B cell (primary cell): ENCODE measurements around the gene ATP5ME. TPM values are rescaled to one million over a fixed set of nuclear protein-coding genes. Genes with fewer than 3 reads are reported as not detected.
"Not testable (repeated sequence)": the region's sequence is repeated elsewhere in the genome, so short reads cannot be mapped to it uniquely, and the experiment has no call there.

Experiments
- ATAC-seq: fragments of 200-7000 bp; cut with Tn5 transposase; one replicate; pipeline ENCODE4 v1.10.0; 2021; ENCODE audit warnings: low read depth, mild to moderate bottlenecking, moderate number of reproducible peaks, moderate library complexity
- CTCF ChIA-PET: fragments of 350-600 bp; sonication (Branson Sonifier 250); formaldehyde crosslinking; loops from one replicate; lab custom pipeline; 2021; ENCODE audit warnings: antibody characterized with exemption, inconsistent platforms; lab: Charles Lee
- POLR2A ChIA-PET: fragments of 350-600 bp; sonication (Branson Sonifier 250); formaldehyde crosslinking; loops from one replicate; lab custom pipeline; 2021; ENCODE audit warnings: antibody characterized with exemption; lab: Charles Lee
- DNase-seq: peaks from one replicate; pipeline ENCODE4 v3.0.0; 2013
- H2AFZ ChIP-seq: 2 replicates; pipeline ENCODE4 v1.6.1; 2012; ENCODE audit warnings: mild to moderate bottlenecking, low read depth, low read length; ENCODE audit not compliant: insufficient read depth, poor library complexity, severe bottlenecking
- H3K27ac ChIP-seq, 2 donors: 1 replicate in 1 of 2; 2 replicates in 1 of 2; pipeline ENCODE4 v1.5.1; 2012 to 2013; ENCODE audit warnings: low read length in 2 of 2, mild to moderate bottlenecking in 2 of 2, moderate library complexity in 1 of 2
- H3K27me3 ChIP-seq, 4 experiments: fragments of 200-600 bp in 1 of 4; sonication (generic) in 1 of 4; replicated peaks in 1 of 4; 1 replicate in 2 of 4; 2 replicates in 2 of 4; pipeline versions ENCODE4 v1.6.1 to v1.7.0; 2013 to 2016; ENCODE audit warnings: low read length in 3 of 4, mild to moderate bottlenecking in 2 of 4, mixed read lengths in 1 of 4, moderate library complexity in 1 of 4; ENCODE audit not compliant: insufficient read depth in 4 of 4, control insufficient read depth in 3 of 4; ENCODE audit errors: control extremely low read depth in 1 of 4
- H3K36me3 ChIP-seq, 2 experiments: replicated peaks in 1 of 2; 1 replicate in 1 of 2; 2 replicates in 1 of 2; pipeline versions ENCODE4 v1.6.1 to v1.7.1; 2013; ENCODE audit warnings: low read length in 1 of 2; ENCODE audit not compliant: insufficient read depth in 2 of 2, control insufficient read depth in 1 of 2; ENCODE audit errors: control extremely low read depth in 1 of 2, extremely low read depth in 1 of 2
- H3K4me1 ChIP-seq, 2 donors: fragments of 200-600 bp in 1 of 2; sonication (generic) in 1 of 2; 1 replicate in 1 of 2; 2 replicates in 1 of 2; pipeline versions ENCODE4 v1.5.1 to v1.6.1; 2013 to 2017; ENCODE audit warnings: low read length in 2 of 2; ENCODE audit not compliant: control insufficient read depth in 2 of 2, insufficient read depth in 2 of 2
- H3K4me2 ChIP-seq: replicated peaks from 2 replicates; pipeline ENCODE3; 2012; ENCODE audit warnings: mild to moderate bottlenecking, low read depth, low read length; ENCODE audit not compliant: poor library complexity, severe bottlenecking
- H3K4me3 ChIP-seq, 5 experiments: fragments of 200-600 bp in 1 of 5; sonication (generic) in 1 of 5; 1 replicate in 3 of 5; 2 replicates in 2 of 5; pipeline versions ENCODE4 v1.5.1 to v1.7.0; 2011 to 2016; ENCODE audit warnings: low read length in 4 of 5, mild to moderate bottlenecking in 4 of 5, low read depth in 2 of 5, control low read depth in 1 of 5, moderate library complexity in 1 of 5; ENCODE audit not compliant: insufficient read depth in 1 of 5; ENCODE audit errors: control extremely low read depth in 1 of 5, extremely low read depth in 1 of 5
- H3K79me2 ChIP-seq: fragments of 200-600 bp; sonication (generic); one replicate; pipeline ENCODE4 v1.6.0; 2016; ENCODE audit warnings: low read length; ENCODE audit not compliant: control insufficient read depth, insufficient read depth
- H3K9ac ChIP-seq: fragments of 200-600 bp; sonication (generic); 2 replicates; pipeline ENCODE4 v1.6.1; 2017; ENCODE audit warnings: mild to moderate bottlenecking, low read length, moderate library complexity
- H3K9me3 ChIP-seq, 3 donors: one replicate each; pipeline versions ENCODE4 v1.6.1 to v1.7.1; 2013; ENCODE audit warnings: low read length in 2 of 3; ENCODE audit not compliant: control insufficient read depth in 2 of 3, insufficient read depth in 1 of 3; ENCODE audit errors: control extremely low read depth in 1 of 3
- H4K20me1 ChIP-seq: 2 replicates; pipeline ENCODE4 v1.6.0; 2012; ENCODE audit warnings: mild to moderate bottlenecking, low read length; ENCODE audit not compliant: insufficient read depth, control insufficient read depth, poor library complexity, severe bottlenecking
- H3K27ac Mint-ChIP-seq: one replicate; pipeline ENCODE4 v1.8.0; 2021; ENCODE audit warnings: mixed read lengths
- H3K27me3 Mint-ChIP-seq: one replicate; pipeline ENCODE4 v1.8.0; 2021; ENCODE audit warnings: mixed read lengths
- H3K4me1 Mint-ChIP-seq: one replicate; pipeline ENCODE4 v1.8.0; 2021; ENCODE audit warnings: mixed read lengths
- H3K4me3 Mint-ChIP-seq: one replicate; pipeline ENCODE4 v1.8.0; 2021; ENCODE audit warnings: mixed read lengths
- H3K9me3 Mint-ChIP-seq: one replicate; pipeline ENCODE4 v1.8.0; 2022; ENCODE audit warnings: mixed read lengths; ENCODE audit not compliant: insufficient read depth
- CTCF ChIP-seq: fragments of 200-600 bp; IDR thresholded peaks from one replicate; pipeline ENCODE4 v1.8.0; 2022; ENCODE audit warnings: antibody characterized with exemption, mild to moderate bottlenecking
- EZH2 ChIP-seq: IDR thresholded peaks from 2 replicates; pipeline ENCODE4 v1.6.1; 2012; ENCODE audit warnings: borderline replicate concordance, low read depth, mild to moderate bottlenecking, moderate library complexity, low read length; ENCODE audit not compliant: insufficient read depth, poor library complexity, severe bottlenecking
- WGBS: methylation state at CpG from one replicate; pipeline ENCODE4 v1.1.5; 2013; ENCODE audit warnings: missing lambda C conversion rate; ENCODE audit not compliant: insufficient coverage; 5-methylcytosine and 5-hydroxymethylcytosine counted together
- intact Hi-C: fragments of 100-400 bp; cut with micrococcal nuclease; formaldehyde crosslinking; loops from one replicate; pipeline ENCODE4 v1.10.0; 2022
- polyA plus RNA-seq: library from polyadenylated mRNA; depleted of rRNA; stranded (reverse); fragments of >200 nt; gene quantifications from 2 replicates; pipeline ENCODE4 v1.2.3, GENCODE V29; 2012
- total RNA-seq, 2 donors: library from RNA; stranded (reverse); fragments of 120-200 nt in 1 of 2; gene quantifications; 1 replicate in 1 of 2; 2 replicates in 1 of 2; pipeline versions ENCODE4 v1.2.3 to v1.2.4, GENCODE V29; 2013 to 2022

The ATP5ME gene
- total and polyA plus RNA-seq, 2 donors (not counting 1 experiment from before 2014, with no cell fraction given) = 129 to 153 TPM

- Histone ChIP-seq H3K36me3 (no peaks in the 10 kb centered on the region), H3K27me3 (peaks cover 0 to 8% (median 1%) of the 10 kb centered on the region in 4 experiments), H2AFZ (no peak overlapping the region), H3K9me3 (peaks cover 0 to 30% (median 2%) of the 10 kb centered on the region in 3 donors), H3K79me2 (no peaks in the 10 kb centered on the region), H3K9ac (no peak overlapping the region), H3K27ac (no peak overlapping the region), H4K20me1 (no peaks in the 10 kb centered on the region), H3K4me2 (no peak overlapping the region), H3K4me3 (no peak overlapping the region), H3K4me1 (no peaks in the 10 kb centered on the region)
- Mint-ChIP-seq H3K9me3 (no peaks in the 10 kb centered on the region), H3K4me3 (no peak overlapping the region), H3K27me3 (peaks cover 16% of the 10 kb centered on the region), H3K27ac (no peak overlapping the region), H3K4me1 (no peaks in the 10 kb centered on the region)
- ATAC-seq (no peak), DNase-seq (no peak)
- TF ChIP-seq CTCF (no peak), EZH2 (no peak)
- intact Hi-C loops = no loop called here
- CTCF ChIA-PET = no interaction called here
- 70% methylated on average over 11 of the region's 13 CpGs for WGBS
- POLR2A ChIA-PET = no interaction called here
Measured at GRCh38 chr4:647481-647880, 26.6 kb downstream of the ATP5ME start.

- no peaks in the 10 kb centered on the region for H3K4me1 Mint-ChIP-seq
- ChIA-PET POLR2A (no interaction called here), CTCF (no interaction called here)
- no peak overlapping the region for H3K4me3 Mint-ChIP-seq
- Histone ChIP-seq H3K27me3 (peaks cover 0 to 8% (median 1%) of the 10 kb centered on the region in 4 experiments), H3K9me3 (peaks cover 0 to 39% (median 2%) of the 10 kb centered on the region in 3 donors), H3K36me3 (no peaks in the 10 kb centered on the region), H3K9ac (no peak overlapping the region), H3K4me2 (no peak overlapping the region), H3K4me1 (no peaks in the 10 kb centered on the region), H3K4me3 (no peak overlapping the region), H4K20me1 (no peaks in the 10 kb centered on the region), H3K79me2 (no peaks in the 10 kb centered on the region), H2AFZ (no peak overlapping the region), H3K27ac (no peak overlapping the region)
- TF ChIP-seq CTCF (no peak), EZH2 (no peak)
- DNase-seq = no peak
- H3K27ac Mint-ChIP-seq = no peak overlapping the region
- ATAC-seq = no peak
- H3K9me3 Mint-ChIP-seq = no peaks in the 10 kb centered on the region
- peaks cover 16% of the 10 kb centered on the region for H3K27me3 Mint-ChIP-seq
- intact Hi-C loops = no loop called here
- 75% methylated on average over 32 of the region's 32 CpGs for WGBS
Measured at GRCh38 chr4:646460-646859, 27.6 kb downstream of the ATP5ME start.

- H3K79me2 ChIP-seq, H3K4me3 ChIP-seq, H4K20me1 ChIP-seq, H3K27ac ChIP-seq, H3K27me3 ChIP-seq, H3K4me2 ChIP-seq, DNase-seq, intact Hi-C loops, H3K36me3 ChIP-seq, H3K9ac ChIP-seq, H3K9me3 Mint-ChIP-seq, CTCF ChIA-PET, H3K4me1 ChIP-seq, H3K4me3 Mint-ChIP-seq, H3K27ac Mint-ChIP-seq, ATAC-seq, H3K4me1 Mint-ChIP-seq, H2AFZ ChIP-seq, POLR2A ChIA-PET: not testable (repeated sequence)
- 96% methylated on average over 4 of the region's 6 CpGs for WGBS
- peaks cover 28% of the 10 kb centered on the region for H3K27me3 Mint-ChIP-seq
- H3K9me3 ChIP-seq = peaks cover 0 to 40% (median 2%) of the 10 kb centered on the region in 3 donors
Measured at GRCh38 chr4:642366-642765, 31.7 kb downstream of the ATP5ME start.
